SK-N-SH treated with all-trans-retinoic acid at 6 μM for 48 hours (cell line): ENCODE results near the gene CLNK.

Experiments
- CSRNP3 ChIP-seq: fragments of 250-450 bp; sonication (Bioruptor Pico); IDR thresholded peaks from 2 replicates; pipeline ENCODE4 v1.5.1; 2021; ENCODE audit warnings: mild to moderate bottlenecking, moderate library complexity
- TCF4 ChIP-seq: fragments of 250-450 bp; sonication (Bioruptor Pico); IDR thresholded peaks from 2 replicates; pipeline ENCODE4 v1.8.0; 2021; ENCODE audit warnings: mild to moderate bottlenecking, moderate library complexity, borderline replicate concordance

- no peak for TF ChIP-seq CSRNP3
- no peak for TF ChIP-seq TCF4 (CRISPR knock-in tag)
These were observed 78.7 kb downstream of the CLNK start for GRCh38 chr4:10605746-10606482.
